ENCODE results near the gene ACACB. TPM values are rescaled to one million over a fixed set of nuclear protein-coding genes. Genes with fewer than 3 reads are reported as not detected.

ACACB gene
- total RNA-seq, 4 donors from 2014 or later, result 5.9 to 48.4 (median 27.3) TPM

DNA sequence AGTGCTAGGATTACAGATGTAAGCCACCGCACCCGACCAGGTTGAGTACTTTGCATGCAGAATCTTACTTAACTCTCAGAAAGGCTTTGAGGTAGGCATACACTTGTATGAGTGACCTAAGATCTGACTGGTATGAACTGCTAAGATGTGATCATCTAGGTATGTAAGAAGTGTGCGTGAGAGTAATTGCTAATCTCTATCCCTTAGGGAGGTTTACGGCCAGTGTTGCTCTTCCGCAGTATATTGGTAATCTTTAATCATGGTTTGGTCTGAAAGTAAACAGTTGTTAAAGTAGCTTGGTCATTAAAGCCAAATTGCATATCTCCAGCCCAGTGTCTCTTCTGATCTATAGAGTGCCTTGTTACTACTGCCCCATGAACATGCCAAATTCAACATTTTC lies 11.2 kb upstream of the ACACB start:
- H3K36me3 ChIP-seq, result peaks cover 0 to 98% (median 35%) of the 10 kb centered on the region in 3 donors
- 92 to 99% methylated on average over 5 of the region's 5 CpGs for WGBS, 2 donors
- no peak overlapping the region for H3K27ac ChIP-seq
- H3K9me3 ChIP-seq, result no peaks in the 10 kb centered on the region
- H3K4me3 ChIP-seq, result no peak overlapping the region
- TF ChIP-seq POLR2A (IDR thresholded peaks at IDR 0.05), result no peak
- TF ChIP-seq, protein P1, sequence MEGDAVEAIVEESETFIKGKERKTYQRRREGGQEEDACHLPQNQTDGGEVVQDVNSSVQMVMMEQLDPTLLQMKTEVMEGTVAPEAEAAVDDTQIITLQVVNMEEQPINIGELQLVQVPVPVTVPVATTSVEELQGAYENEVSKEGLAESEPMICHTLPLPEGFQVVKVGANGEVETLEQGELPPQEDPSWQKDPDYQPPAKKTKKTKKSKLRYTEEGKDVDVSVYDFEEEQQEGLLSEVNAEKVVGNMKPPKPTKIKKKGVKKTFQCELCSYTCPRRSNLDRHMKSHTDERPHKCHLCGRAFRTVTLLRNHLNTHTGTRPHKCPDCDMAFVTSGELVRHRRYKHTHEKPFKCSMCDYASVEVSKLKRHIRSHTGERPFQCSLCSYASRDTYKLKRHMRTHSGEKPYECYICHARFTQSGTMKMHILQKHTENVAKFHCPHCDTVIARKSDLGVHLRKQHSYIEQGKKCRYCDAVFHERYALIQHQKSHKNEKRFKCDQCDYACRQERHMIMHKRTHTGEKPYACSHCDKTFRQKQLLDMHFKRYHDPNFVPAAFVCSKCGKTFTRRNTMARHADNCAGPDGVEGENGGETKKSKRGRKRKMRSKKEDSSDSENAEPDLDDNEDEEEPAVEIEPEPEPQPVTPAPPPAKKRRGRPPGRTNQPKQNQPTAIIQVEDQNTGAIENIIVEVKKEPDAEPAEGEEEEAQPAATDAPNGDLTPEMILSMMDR (IDR thresholded peaks at IDR 0.05), result no peak
- DNase-seq, result no peak
- H3K27me3 ChIP-seq, result no peaks in the 10 kb centered on the region
- intact Hi-C loops (cut with DNase I), result no loop called here
- H3K4me1 ChIP-seq, result peaks cover 0 to 11% (median 3%) of the 10 kb centered on the region in 3 donors

- Histone ChIP-seq H3K27ac (peak overlapping the region; percentile 75 to 95 (median 90)), H3K27me3 (no peaks in the 10 kb centered on the region), H3K36me3 (peaks cover 0 to 55% (median 7%) of the 10 kb centered on the region in 3 donors), H3K9me3 (no peaks in the 10 kb centered on the region), H3K4me1 (peaks cover 9 to 51% (median 26%) of the 10 kb centered on the region in 3 donors), H3K4me3 (no peak overlapping the region)
- TF ChIP-seq POLR2A (IDR thresholded peaks at IDR 0.05), result no peak
- TF ChIP-seq, protein P1 (IDR thresholded peaks at IDR 0.05), result no peak
- no peak for DNase-seq
- WGBS, 2 donors, result 80 to 84% methylated on average over 5 to 6 of the region's 6 CpGs
- intact Hi-C loops (cut with DNase I), result loop anchor here (10.0 kb wide), 1 partner anchor 275 kb away; no protein-coding TSS in a partner anchor
These were observed 6.5 kb upstream of the ACACB start for GRCh38 chr12:109109746-109110350.

DNA sequence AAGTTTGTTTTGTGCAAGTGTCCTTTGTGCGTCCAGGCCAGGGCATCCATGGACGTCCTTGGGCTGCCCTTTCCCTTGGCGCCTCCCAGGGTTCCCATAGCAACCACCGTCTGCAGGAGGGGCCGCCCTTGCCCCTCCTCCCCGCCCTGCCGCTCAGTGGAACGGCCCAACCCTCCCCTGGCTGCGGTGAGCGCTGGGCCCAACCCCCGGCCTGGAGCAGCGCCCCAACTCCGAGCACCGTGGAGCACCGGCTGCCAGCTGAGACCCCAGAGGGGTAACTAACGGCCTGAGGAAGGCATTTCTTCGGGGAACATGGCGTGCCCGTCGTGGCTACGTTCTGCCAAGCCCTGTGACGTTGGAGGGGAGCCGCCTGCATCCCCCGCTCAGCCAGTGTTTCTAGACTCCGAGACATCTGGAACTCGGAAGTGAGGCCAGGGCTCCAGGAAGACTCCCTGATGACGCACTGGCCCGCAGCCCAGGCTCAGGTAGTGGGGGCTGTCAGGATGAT lies 5.3 kb upstream of the ACACB start:
- Histone ChIP-seq H3K27ac (peak overlapping the region; percentile 75 to 95 (median 90)), H3K4me3 (peak overlapping the region; percentile 33 to 72 (median 58)), H3K9me3 (no peaks in the 10 kb centered on the region), H3K36me3 (peaks cover 0 to 43% (median 3%) of the 10 kb centered on the region in 3 donors), H3K27me3 (no peaks in the 10 kb centered on the region), H3K4me1 (peaks cover 9 to 63% (median 34%) of the 10 kb centered on the region in 3 donors)
- 0 to 18% methylated on average over 8 to 12 of the region's 28 CpGs for WGBS, 2 donors
- no peak for DNase-seq
- intact Hi-C loops (cut with DNase I), result loop anchor here (10.0 kb wide), 1 partner anchor 274 kb away; no protein-coding TSS in a partner anchor
- peak in 3 of 4 donors; percentile 15 to 63 (median 52) for TF ChIP-seq POLR2A (IDR thresholded peaks at IDR 0.05)
- TF ChIP-seq, protein P1 (IDR thresholded peaks at IDR 0.05), result peak in 1 of 6 experiments; percentile 30

DNA sequence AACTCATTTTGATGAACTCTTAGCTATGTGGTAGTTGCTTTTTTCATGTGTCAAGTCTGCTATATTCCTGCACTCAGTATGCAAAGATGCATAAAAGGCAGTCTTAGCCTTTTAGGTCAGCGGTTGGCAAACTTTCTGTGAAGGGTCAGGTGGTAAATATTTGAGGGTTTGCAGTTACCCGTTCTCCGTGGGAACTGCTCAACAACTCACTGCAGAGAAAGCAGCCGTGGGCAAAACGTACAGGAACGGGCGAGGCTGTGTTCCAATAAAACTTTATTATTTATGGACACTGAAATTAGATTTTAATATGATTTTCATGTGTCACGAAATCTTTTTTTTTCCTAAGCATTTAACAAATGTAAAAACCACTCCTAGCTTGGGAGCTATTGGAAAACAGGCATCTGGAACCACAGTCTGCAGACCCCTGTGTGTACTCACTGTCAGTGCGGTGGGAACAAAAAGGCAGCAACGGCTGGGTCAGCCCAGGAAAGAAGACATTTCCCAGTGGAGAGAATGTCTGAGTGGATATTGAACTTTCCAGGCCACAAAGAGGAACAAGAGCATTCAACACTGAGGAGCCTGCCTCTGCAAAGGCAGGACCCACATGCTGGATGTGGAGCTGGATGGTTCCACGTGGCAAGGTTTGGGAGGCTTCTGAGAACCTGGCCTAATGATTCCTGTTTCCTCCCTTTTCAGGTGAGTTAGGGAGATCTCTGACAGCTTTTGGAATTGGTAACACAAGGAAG lies 3.5 kb upstream of the ACACB start:
- H3K4me3 ChIP-seq, result peak overlapping the region in 1 of 4 donors; percentile 22
- H3K36me3 ChIP-seq, result peaks cover 0 to 25% (median 0%) of the 10 kb centered on the region in 3 donors
- H3K9me3 ChIP-seq, result no peaks in the 10 kb centered on the region
- H3K27me3 ChIP-seq, result no peaks in the 10 kb centered on the region
- intact Hi-C loops (cut with DNase I), result loop anchor here (10.0 kb wide), 1 partner anchor 272 kb away; no protein-coding TSS in a partner anchor
- H3K27ac ChIP-seq, result peak overlapping the region in 3 of 4 donors; percentile 72 to 95 (median 87)
- peaks cover 9 to 81% (median 45%) of the 10 kb centered on the region in 3 donors for H3K4me1 ChIP-seq
- TF ChIP-seq POLR2A (IDR thresholded peaks at IDR 0.05), result no peak
- TF ChIP-seq, protein P1 (IDR thresholded peaks at IDR 0.05), result no peak
- no peak for DNase-seq
- 74 to 79% methylated on average over 9 to 11 of the region's 11 CpGs for WGBS, 2 donors

Data from esophagus squamous epithelium (tissue), 5 donors.